Measurements from ENCODE around the gene NTSR1.

GRCh38 chr20:62793757-62794006 lies 85.0 kb downstream of the NTSR1 start:
- TF ChIP-seq CTCF (IDR thresholded peaks at IDR 0.05) (no peak), EZH2phosphoT487 (IDR thresholded peaks at IDR 0.05) (no peak), EZH2 (IDR thresholded peaks at IDR 0.05) (no peak)

All from neural progenitor cell (in vitro differentiated cells).